BLaER1 (cell line): Measurements from ENCODE around the gene PRKCA.

ENCODE experiments used
- H3K27ac ChIP-seq: shearing (Covaris generic); formaldehyde crosslinking; 2 replicates; pipeline ENCODE4 v1.8.1; 2022
- H3K27me3 ChIP-seq: shearing (Covaris generic); formaldehyde crosslinking; 2 replicates; pipeline ENCODE4 v1.8.1; 2022
- H3K36me3 ChIP-seq: shearing (Covaris generic); formaldehyde crosslinking; 2 replicates; pipeline ENCODE4 v1.8.1; 2022
- H3K4me1 ChIP-seq: shearing (Covaris generic); formaldehyde crosslinking; 2 replicates; pipeline ENCODE4 v1.8.1; 2022
- H3K4me2 ChIP-seq: shearing (Covaris generic); formaldehyde crosslinking; 2 replicates; pipeline ENCODE4 v1.8.1; 2022
- H3K4me3 ChIP-seq: shearing (Covaris generic); formaldehyde crosslinking; 2 replicates; pipeline ENCODE4 v1.8.1; 2022
- H3K9ac ChIP-seq: shearing (Covaris generic); formaldehyde crosslinking; 2 replicates; pipeline ENCODE4 v1.8.1; 2022
- H3K9me3 ChIP-seq: shearing (Covaris generic); formaldehyde crosslinking; 2 replicates; pipeline ENCODE4 v1.8.1; 2022
- H4K20me1 ChIP-seq: shearing (Covaris generic); formaldehyde crosslinking; 2 replicates; pipeline ENCODE4 v1.8.1; 2022
- Cebpa-rat ChIP-seq: shearing (Covaris generic); IDR thresholded peaks from 2 replicates; pipeline ENCODE4 v1.8.1; 2022

The PRKCA gene

DNA sequence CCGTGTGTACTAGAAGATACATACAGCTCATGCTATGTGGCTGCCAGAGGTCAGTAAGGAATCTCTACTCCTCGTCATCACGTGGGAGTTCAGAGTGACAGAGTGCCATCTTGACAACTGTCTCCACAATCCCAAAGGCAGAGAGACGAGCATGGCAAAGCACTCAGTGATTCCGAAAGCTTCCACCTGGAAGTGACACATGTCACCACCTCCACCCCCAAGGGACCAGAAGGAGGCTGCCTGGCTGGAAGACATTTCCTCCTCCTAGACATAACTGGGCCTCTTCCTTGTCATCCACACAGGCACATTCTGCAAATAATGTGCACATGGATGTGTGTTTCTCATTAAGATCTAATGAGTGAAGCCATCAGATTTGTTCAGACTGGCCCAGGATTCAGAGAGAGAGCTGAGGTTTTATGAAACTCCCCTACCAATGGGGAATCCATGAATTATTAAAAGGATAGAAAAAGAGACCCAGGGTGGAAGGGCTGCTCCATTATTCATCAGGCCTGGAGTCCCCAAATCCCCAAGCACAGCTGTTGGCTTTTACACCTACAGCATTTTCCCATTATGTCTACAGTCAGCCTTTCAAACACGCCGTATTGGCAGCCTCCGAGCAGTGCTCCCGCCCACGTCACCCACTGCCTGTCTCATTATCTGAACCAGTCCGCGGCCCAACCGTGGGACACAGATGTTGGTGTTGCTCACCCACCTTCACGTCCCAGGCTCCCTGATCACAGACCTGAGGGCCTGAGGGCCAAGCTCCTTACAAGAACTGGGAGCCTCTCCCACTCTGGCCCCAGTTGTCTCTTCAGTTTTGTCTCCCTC is 529.2 kb downstream of the PRKCA start:
- Histone ChIP-seq H3K36me3 (no peaks in the 10 kb centered on the region), H3K27ac (no peak overlapping the region), H3K9ac (no peak overlapping the region), H3K4me3 (no peak overlapping the region), H4K20me1 (peaks cover 21% of the 10 kb centered on the region), H3K4me1 (peaks cover 36% of the 10 kb centered on the region), H3K27me3 (peaks cover 12% of the 10 kb centered on the region), H3K4me2 (no peak overlapping the region), H3K9me3 (no peaks in the 10 kb centered on the region)
- TF ChIP-seq Cebpa-rat = no peak

DNA sequence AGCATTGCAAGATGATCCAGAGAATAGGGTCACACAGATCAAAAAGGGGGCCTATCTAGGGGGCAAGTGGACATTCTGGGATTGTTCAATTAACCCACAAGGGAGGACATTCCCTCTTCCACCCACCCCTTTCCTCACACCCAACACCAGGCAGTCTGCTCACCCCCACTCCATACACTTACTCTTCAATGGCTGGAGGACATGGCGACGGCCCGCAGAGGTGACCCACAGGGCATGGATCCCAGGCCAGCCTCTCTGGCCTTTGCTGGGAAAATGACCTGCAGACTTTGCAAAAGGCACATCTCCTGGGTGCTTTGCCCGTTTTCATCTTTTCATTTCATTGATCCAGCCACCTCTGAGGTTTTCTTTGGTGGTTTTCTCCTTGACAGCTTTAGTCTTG is 530.8 kb downstream of the PRKCA start:
- peaks cover 21% of the 10 kb centered on the region for H4K20me1 ChIP-seq
- no peak overlapping the region for H3K9ac ChIP-seq
- no peak for TF ChIP-seq Cebpa-rat
- H3K4me3 ChIP-seq = no peak overlapping the region
- no peaks in the 10 kb centered on the region for H3K9me3 ChIP-seq
- peaks cover 12% of the 10 kb centered on the region for H3K27me3 ChIP-seq
- H3K4me1 ChIP-seq = peaks cover 36% of the 10 kb centered on the region
- no peak overlapping the region for H3K27ac ChIP-seq
- H3K4me2 ChIP-seq = no peak overlapping the region
- H3K36me3 ChIP-seq = no peaks in the 10 kb centered on the region

DNA sequence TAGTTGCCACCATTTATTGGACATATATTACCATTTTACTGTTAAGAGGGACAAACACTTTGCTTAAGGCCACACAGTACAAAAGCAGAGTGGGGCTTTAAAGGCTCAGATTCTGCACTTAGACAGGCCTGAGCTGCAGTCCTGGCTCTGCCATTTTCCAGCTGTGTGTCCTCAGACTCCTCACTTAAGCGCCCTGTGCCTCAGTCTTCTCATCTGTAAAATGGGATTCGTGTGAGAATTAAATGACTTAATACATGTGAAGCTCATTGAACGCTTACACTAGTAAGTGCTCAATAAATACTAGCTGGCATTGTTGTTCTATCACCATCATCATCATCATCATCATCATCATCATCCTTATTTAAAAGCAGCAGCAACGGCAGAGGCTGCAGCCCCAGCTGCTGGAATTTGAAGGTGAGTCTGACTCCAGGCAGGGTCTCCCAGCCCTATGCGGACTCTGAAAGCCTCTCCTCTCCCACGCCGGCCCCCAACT is 532.1 kb downstream of the PRKCA start:
- Histone ChIP-seq H3K4me2 (peak overlapping the region; percentile 73), H3K9ac (no peak overlapping the region), H3K4me1 (peaks cover 36% of the 10 kb centered on the region), H4K20me1 (peaks cover 14% of the 10 kb centered on the region), H3K27ac (no peak overlapping the region), H3K9me3 (no peaks in the 10 kb centered on the region), H3K36me3 (no peaks in the 10 kb centered on the region), H3K27me3 (peaks cover 3% of the 10 kb centered on the region; the same call in 1 of the 2 replicates), H3K4me3 (peak overlapping the region; percentile 33; the same call in 1 of the 2 replicates)
- TF ChIP-seq Cebpa-rat = no peak

DNA sequence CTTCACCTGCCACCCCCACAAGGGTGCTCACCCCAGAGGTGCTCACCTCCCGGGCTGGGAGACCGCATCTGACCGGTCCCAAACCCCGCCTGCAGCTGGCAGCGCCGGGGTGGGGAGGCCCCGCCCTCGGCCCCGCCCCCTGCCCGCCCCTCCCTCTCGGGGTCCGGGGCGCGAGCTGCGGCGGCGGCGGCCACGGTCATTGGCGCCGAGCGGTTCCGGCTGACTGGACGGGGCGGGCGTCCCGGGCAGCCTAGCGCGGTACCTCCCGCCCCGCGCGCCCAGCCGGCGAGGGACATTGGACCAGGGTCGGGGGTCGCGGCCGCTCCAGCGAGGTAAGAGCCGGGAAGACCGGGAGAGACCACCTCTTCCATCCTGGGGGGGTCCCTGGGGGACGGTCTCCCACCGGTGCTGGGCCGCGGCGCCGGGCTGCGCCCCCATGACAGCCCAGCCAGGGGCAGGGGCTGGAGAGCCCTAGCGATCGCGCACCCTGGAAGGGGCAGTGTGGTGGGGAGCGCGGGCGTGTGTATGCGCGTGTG is 532.6 kb downstream of the PRKCA start, which contains the start of gene CACNG5:
Gene CACNG5, plus strand, starts transcription at position 199 of the 536 bp plus-strand sequence. CDS start 42,216 bp downstream, outside the sequence.
- Histone ChIP-seq H3K27ac (no peak within 1 kb of the TSS), H3K36me3 (no peaks in the 10 kb centered on the region), H3K9me3 (no peaks in the 10 kb centered on the region), H4K20me1 (peaks cover 9% of the 10 kb centered on the region), H3K27me3 (peaks cover 3% of the 10 kb centered on the region; the same call in 1 of the 2 replicates), H3K9ac (no peak within 1 kb of the TSS), H3K4me3 (peak within 1 kb of the TSS; percentile 33; the same call in 1 of the 2 replicates), H3K4me1 (peaks cover 31% of the 10 kb centered on the region), H3K4me2 (peak within 1 kb of the TSS; percentile 73)
- TF ChIP-seq Cebpa-rat = no peak

DNA sequence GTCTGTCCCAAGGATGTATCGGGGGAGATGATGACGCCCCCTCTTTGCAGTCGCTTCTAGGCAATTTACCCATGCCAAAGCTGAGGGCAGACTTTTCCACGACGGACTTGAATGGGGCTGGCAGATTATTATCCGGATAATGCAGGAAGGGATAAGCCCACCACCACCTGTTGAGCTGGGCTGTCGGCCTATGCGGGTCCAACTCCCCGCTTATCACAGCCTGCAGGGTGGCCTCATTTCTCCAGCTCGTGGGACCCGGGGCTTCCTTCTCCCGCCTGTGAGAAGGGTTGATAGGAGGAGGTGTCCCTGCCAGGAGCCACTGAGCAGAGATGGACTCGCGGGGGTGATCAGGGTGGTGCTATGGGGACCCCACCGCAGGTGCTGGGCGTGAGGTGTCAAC is 533.1 kb downstream of the PRKCA start:
- Histone ChIP-seq H3K27me3 (peaks cover 3% of the 10 kb centered on the region; the same call in 1 of the 2 replicates), H3K36me3 (no peaks in the 10 kb centered on the region), H3K4me2 (peak overlapping the region; percentile 73), H3K27ac (no peak overlapping the region), H3K9me3 (no peaks in the 10 kb centered on the region), H3K4me3 (no peak overlapping the region), H4K20me1 (peaks cover 4% of the 10 kb centered on the region; the same call in 1 of the 2 replicates), H3K4me1 (peaks cover 26% of the 10 kb centered on the region), H3K9ac (no peak overlapping the region)
- no peak for TF ChIP-seq Cebpa-rat

DNA sequence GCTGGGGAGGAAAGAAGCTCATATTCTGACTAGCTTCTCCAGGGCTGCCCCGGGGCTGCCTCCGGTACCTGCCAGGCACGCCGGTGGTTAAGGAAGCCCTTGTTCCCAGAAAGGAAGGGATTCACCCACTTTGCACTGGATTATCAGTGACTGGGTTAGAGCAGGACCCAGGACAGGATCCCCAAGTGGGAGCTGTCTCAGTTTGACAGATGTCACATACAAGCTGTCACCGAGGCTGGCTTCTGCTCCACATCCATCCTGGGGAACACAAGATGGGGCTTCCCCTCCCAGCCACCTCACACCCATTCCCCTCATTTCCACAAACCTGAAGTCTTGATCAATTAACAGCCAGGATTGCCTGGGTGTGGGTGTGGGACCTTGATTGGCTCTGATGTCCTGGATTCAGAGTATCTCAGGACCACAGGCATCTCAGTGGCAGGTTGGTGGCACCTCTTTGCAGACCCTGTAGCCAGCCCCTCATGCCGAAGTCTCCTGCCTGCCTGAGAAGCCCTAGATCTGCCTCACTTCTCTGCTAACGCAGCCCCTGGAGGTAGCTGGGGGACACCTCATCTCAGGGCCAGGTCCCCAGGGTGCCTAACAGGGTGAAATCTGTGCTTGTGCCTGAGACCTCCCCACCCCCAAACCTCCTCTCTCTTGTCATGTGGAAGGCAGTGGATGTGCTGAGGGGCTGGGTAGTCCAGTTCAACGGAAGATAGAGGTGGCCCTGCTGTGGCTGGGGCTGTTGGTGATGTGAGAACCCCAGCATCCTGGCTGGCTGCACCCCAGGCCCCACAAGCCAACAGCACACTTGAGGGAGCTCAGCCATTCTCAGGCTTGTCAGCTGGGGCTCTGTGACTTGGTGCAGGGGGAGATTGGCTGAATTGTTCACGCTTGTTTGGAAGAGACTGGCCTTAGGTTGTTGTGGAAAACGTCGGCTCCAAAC is 533.9 kb downstream of the PRKCA start:
- Histone ChIP-seq H3K4me1 (peaks cover 17% of the 10 kb centered on the region), H3K9ac (no peak overlapping the region), H3K4me3 (no peak overlapping the region), H3K9me3 (no peaks in the 10 kb centered on the region), H4K20me1 (no peaks in the 10 kb centered on the region; the same call in 1 of the 2 replicates), H3K36me3 (no peaks in the 10 kb centered on the region), H3K27me3 (peaks cover 3% of the 10 kb centered on the region; the same call in 1 of the 2 replicates), H3K27ac (no peak overlapping the region), H3K4me2 (no peak overlapping the region)
- TF ChIP-seq Cebpa-rat = no peak

DNA sequence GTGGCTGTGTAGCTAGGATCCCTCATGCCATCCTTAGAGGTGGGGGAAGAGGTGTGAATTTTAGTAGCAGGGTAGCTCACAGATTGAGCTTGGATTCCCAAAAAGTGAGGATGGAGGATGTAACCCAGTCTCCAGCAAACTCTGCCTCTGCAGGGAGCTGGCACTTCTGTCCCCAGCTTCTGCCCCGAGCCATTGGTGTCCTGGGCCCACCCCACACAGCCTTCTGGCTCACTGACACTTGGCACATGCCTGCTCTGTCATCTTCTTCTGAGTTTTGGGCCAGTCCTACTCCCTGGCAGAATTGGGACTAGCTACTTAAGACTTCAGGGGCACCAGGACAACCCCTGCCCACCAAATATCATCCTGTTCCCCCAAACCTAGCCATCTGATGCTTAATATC is 534.8 kb downstream of the PRKCA start:
- Histone ChIP-seq H3K4me3 (no peak overlapping the region), H3K27ac (no peak overlapping the region), H3K4me1 (peaks cover 17% of the 10 kb centered on the region), H3K9ac (no peak overlapping the region), H3K27me3 (0 out of 2 replicates have a peak, but pooled peaks cover 3% of the 10 kb centered on the region), H4K20me1 (no peaks in the 10 kb centered on the region; the same call in 1 of the 2 replicates), H3K36me3 (no peaks in the 10 kb centered on the region), H3K9me3 (no peaks in the 10 kb centered on the region), H3K4me2 (no peak overlapping the region)
- TF ChIP-seq Cebpa-rat = no peak

DNA sequence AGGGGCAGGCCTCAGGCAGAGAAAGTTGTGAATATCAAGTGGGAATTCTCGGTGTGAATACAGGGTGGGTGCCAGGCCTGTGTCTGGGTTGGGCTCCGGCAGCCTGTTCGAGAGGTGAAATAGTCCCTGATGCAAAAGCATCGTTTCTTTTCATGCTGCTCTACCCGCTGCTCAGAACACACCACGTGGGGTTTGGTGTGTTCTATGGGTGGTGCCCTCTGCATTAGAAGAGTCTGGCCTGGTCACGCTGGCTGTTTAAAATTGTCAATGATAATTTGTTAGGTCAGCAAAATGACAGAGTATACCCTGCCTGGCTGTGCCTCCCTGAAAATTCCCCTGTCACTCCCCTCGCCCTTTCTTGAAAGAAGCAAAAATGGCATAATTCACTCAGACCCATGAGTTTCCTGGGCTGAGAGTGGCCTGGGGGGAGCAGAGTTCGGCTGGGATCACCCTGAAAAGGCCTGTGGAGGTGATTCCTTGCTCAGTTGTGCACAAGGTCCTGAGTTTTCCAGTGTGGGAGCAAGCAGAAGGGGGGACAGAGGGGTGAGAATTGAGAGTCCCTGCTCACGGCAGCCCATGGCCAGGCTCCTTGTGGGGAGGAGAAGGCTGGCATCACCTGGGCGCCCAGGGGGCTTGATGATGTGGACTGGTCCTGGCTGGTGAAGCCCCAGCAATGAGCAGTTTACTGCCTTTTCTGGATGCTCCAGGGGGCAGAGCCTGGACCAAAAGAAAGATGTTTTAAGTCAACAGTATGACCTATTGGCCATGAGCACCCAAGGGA is 535.7 kb downstream of the PRKCA start:
- H3K27me3 ChIP-seq = 0 out of 2 replicates have a peak, but pooled peaks cover 3% of the 10 kb centered on the region
- H3K4me2 ChIP-seq = no peak overlapping the region
- TF ChIP-seq Cebpa-rat = no peak
- H3K4me3 ChIP-seq = no peak overlapping the region
- H3K36me3 ChIP-seq = no peaks in the 10 kb centered on the region
- H3K9me3 ChIP-seq = no peaks in the 10 kb centered on the region
- H4K20me1 ChIP-seq = no peaks in the 10 kb centered on the region; the same call in 1 of the 2 replicates
- no peak overlapping the region for H3K27ac ChIP-seq
- peaks cover 26% of the 10 kb centered on the region for H3K4me1 ChIP-seq
- H3K9ac ChIP-seq = no peak overlapping the region
